ENCODE data around the gene BCAS1.

DNA sequence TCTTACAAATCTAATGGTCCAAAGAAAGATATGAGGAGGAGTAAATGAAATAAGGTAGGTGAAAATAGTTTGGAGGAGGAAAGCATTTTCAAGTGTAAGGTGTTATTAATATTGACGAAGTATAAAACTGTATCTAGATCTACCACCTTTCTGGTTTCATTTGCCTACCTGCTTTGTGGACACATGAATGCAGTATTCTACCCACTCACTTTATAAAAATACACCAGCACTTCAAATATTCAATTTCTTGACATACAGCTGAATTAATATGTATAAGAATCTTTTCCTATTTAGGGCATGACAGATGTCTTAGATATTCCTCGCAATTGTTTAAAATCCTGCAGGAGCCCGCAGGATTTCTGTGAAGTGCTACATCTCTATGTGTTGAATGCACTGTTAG, 108.0 kb downstream of the BCAS1 start:
- no peak for TF ChIP-seq YY1 (tag by site-specific recombination; IDR thresholded peaks at IDR 0.05)
- TF ChIP-seq, protein P1, sequence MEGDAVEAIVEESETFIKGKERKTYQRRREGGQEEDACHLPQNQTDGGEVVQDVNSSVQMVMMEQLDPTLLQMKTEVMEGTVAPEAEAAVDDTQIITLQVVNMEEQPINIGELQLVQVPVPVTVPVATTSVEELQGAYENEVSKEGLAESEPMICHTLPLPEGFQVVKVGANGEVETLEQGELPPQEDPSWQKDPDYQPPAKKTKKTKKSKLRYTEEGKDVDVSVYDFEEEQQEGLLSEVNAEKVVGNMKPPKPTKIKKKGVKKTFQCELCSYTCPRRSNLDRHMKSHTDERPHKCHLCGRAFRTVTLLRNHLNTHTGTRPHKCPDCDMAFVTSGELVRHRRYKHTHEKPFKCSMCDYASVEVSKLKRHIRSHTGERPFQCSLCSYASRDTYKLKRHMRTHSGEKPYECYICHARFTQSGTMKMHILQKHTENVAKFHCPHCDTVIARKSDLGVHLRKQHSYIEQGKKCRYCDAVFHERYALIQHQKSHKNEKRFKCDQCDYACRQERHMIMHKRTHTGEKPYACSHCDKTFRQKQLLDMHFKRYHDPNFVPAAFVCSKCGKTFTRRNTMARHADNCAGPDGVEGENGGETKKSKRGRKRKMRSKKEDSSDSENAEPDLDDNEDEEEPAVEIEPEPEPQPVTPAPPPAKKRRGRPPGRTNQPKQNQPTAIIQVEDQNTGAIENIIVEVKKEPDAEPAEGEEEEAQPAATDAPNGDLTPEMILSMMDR (tag by site-specific recombination; IDR thresholded peaks at IDR 0.05): no peak
- no peak for TF ChIP-seq TCF7L2 (IDR thresholded peaks at IDR 0.05; ENCODE audit: borderline replicate concordance, low read depth, low read length)
- TF ChIP-seq, protein P2, sequence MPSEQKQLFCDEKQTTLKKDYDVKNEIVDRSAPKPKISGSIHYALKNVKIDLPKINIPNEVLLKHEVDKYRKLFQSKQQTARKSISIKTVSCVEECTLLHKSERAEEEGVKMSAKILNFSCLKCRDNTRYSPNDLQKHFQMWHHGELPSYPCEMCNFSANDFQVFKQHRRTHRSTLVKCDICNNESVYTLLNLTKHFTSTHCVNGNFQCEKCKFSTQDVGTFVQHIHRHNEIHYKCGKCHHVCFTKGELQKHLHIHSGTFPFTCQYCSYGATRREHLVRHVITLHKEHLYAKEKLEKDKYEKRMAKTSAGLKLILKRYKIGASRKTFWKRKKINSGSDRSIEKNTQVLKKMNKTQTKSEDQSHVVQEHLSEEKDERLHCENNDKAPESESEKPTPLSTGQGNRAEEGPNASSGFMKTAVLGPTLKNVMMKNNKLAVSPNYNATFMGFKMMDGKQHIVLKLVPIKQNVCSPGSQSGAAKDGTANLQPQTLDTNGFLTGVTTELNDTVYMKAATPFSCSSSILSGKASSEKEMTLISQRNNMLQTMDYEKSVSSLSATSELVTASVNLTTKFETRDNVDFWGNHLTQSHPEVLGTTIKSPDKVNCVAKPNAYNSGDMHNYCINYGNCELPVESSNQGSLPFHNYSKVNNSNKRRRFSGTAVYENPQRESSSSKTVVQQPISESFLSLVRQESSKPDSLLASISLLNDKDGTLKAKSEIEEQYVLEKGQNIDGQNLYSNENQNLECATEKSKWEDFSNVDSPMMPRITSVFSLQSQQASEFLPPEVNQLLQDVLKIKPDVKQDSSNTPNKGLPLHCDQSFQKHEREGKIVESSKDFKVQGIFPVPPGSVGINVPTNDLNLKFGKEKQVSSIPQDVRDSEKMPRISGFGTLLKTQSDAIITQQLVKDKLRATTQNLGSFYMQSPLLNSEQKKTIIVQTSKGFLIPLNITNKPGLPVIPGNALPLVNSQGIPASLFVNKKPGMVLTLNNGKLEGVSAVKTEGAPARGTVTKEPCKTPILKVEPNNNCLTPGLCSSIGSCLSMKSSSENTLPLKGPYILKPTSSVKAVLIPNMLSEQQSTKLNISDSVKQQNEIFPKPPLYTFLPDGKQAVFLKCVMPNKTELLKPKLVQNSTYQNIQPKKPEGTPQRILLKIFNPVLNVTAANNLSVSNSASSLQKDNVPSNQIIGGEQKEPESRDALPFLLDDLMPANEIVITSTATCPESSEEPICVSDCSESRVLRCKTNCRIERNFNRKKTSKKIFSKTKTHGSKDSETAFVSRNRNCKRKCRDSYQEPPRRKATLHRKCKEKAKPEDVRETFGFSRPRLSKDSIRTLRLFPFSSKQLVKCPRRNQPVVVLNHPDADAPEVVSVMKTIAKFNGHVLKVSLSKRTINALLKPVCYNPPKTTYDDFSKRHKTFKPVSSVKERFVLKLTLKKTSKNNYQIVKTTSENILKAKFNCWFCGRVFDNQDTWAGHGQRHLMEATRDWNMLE (tag by site-specific recombination; conservative IDR thresholded peaks at IDR 0.05; ENCODE audit: low read depth): no peak
- TF ChIP-seq ZNF585B (tag by site-specific recombination; IDR thresholded peaks at IDR 0.05): no peak
- no peak for TF ChIP-seq BCL11A (tag by site-specific recombination; IDR thresholded peaks at IDR 0.05; ENCODE audit: low read depth)
- no peak for TF ChIP-seq ZNF768 (tag by site-specific recombination; IDR thresholded peaks at IDR 0.05)
- TF ChIP-seq, protein P3, sequence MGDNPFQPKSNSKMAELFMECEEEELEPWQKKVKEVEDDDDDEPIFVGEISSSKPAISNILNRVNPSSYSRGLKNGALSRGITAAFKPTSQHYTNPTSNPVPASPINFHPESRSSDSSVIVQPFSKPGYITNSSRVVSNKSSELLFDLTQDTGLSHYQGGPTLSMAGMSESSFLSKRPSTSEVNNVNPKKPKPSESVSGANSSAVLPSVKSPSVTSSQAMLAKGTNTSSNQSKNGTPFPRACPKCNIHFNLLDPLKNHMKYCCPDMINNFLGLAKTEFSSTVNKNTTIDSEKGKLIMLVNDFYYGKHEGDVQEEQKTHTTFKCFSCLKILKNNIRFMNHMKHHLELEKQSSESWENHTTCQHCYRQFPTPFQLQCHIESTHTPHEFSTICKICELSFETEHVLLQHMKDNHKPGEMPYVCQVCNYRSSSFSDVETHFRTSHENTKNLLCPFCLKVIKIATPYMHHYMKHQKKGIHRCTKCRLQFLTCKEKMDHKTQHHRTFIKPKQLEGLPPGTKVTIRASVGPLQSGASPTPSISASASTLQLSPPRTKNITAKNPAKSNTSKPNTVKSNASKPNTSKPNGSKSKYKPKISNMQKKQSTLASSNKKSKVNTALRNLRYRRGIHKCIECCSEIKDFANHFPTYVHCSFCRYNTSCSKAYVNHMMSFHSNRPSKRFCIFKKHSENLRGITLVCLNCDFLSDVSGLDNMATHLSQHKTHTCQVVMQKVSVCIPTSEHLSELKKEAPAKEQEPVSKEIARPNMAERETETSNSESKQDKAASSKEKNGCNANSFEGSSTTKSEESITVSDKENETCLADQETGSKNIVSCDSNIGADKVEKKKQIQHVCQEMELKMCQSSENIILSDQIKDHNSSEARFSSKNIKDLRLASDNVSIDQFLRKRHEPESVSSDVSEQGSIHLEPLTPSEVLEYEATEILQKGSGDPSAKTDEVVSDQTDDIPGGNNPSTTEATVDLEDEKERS (tag by site-specific recombination; IDR thresholded peaks at IDR 0.05): no peak
- TF ChIP-seq ZNF600 (tag by site-specific recombination; IDR thresholded peaks at IDR 0.05): no peak

All from HEK293 (cell line).